Osteoblast (primary cell): Measurements from ENCODE around the gene MYL3. TPM values are rescaled to one million over a fixed set of nuclear protein-coding genes. Genes with fewer than 3 reads are reported as not detected.

Experiments used
- DNase-seq: peaks from one replicate; pipeline ENCODE4 v3.0.0; 2011; ENCODE audit warnings: low spot score, mixed read lengths; ENCODE audit not compliant: insufficient read length; ENCODE audit errors: missing footprints
- H2AFZ ChIP-seq: 2 replicates; pipeline ENCODE4 v1.6.0; 2011; ENCODE audit warnings: mild to moderate bottlenecking, low read length
- H3K27ac ChIP-seq: 2 replicates; pipeline ENCODE4 v1.5.1; 2011; ENCODE audit warnings: mild to moderate bottlenecking, low read depth, low read length, moderate library complexity
- H3K27me3 ChIP-seq: 2 replicates; pipeline ENCODE4 v1.6.0; 2012; ENCODE audit warnings: mild to moderate bottlenecking, control low read depth, inconsistent platforms, low read length, moderate library complexity; ENCODE audit not compliant: insufficient read depth
- H3K36me3 ChIP-seq: 2 replicates; pipeline ENCODE4 v1.5.1; 2011; ENCODE audit warnings: mild to moderate bottlenecking, low read length, control low read depth, moderate library complexity; ENCODE audit not compliant: insufficient read depth
- H3K4me1 ChIP-seq: 2 replicates; pipeline ENCODE4 v1.5.1; 2011; ENCODE audit warnings: mild to moderate bottlenecking, low read length, control low read depth, moderate library complexity; ENCODE audit not compliant: insufficient read depth
- H3K4me2 ChIP-seq: 2 replicates; pipeline ENCODE4 v1.6.0; 2011; ENCODE audit warnings: mild to moderate bottlenecking, low read length; ENCODE audit not compliant: insufficient read depth
- H3K4me3 ChIP-seq: fragments of 200-600 bp; sonication (generic); 3 replicates; pipeline ENCODE4 v1.5.1; 2012; ENCODE audit warnings: mild to moderate bottlenecking, low read length, inconsistent platforms; ENCODE audit not compliant: insufficient read depth
- H3K79me2 ChIP-seq: 2 replicates; pipeline ENCODE4 v1.6.0; 2012; ENCODE audit warnings: mild to moderate bottlenecking, low read length, control low read depth, inconsistent platforms; ENCODE audit not compliant: insufficient read depth
- H3K9me3 ChIP-seq: 2 replicates; pipeline ENCODE4 v1.5.1; 2011; ENCODE audit warnings: low read depth, low read length, control low read depth
- H4K20me1 ChIP-seq: 2 replicates; pipeline ENCODE4 v1.6.0; 2012; ENCODE audit warnings: mild to moderate bottlenecking, low read length, control low read depth; ENCODE audit not compliant: insufficient read depth
- CTCF ChIP-seq: IDR thresholded peaks from 2 replicates; pipeline ENCODE4 v1.5.1; 2011; ENCODE audit warnings: mild to moderate bottlenecking, low read depth, low read length, moderate library complexity; ENCODE audit errors: extremely low read depth
- total RNA-seq: library from RNA; depleted of rRNA; stranded (reverse); fragments of >200 nt; gene quantifications from 2 replicates; pipeline ENCODE4 v1.2.3, GENCODE V29; 2012

The MYL3 gene
- total RNA-seq, 1 donor, result not detected

- H3K4me1 ChIP-seq, result no peaks in the 10 kb centered on the region
- H3K36me3 ChIP-seq, result no peaks in the 10 kb centered on the region
- H3K4me2 ChIP-seq, result no peak overlapping the region
- no peaks in the 10 kb centered on the region for H3K9me3 ChIP-seq
- H3K27me3 ChIP-seq, result no peaks in the 10 kb centered on the region
- no peaks in the 10 kb centered on the region for H4K20me1 ChIP-seq
- H3K27ac ChIP-seq, result no peak overlapping the region
- H2AFZ ChIP-seq, result no peak overlapping the region
- H3K4me3 ChIP-seq, result no peak overlapping the region
- no peaks in the 10 kb centered on the region for H3K79me2 ChIP-seq
- TF ChIP-seq CTCF, result no peak
- DNase-seq, result peak; percentile 69
Observed at GRCh38 chr3:46901591-46902187, 38.4 kb upstream of the MYL3 start.

GRCh38 chr3:46901061-46901460 is 37.8 kb upstream of the MYL3 start:
- H3K4me2 ChIP-seq, result no peak overlapping the region
- H3K27ac ChIP-seq, result no peak overlapping the region
- no peaks in the 10 kb centered on the region for H3K4me1 ChIP-seq
- no peak for TF ChIP-seq CTCF
- no peak overlapping the region for H3K4me3 ChIP-seq
- no peak overlapping the region for H2AFZ ChIP-seq
- peak; percentile 49 for DNase-seq
- no peaks in the 10 kb centered on the region for H3K36me3 ChIP-seq
- peaks cover 3% of the 10 kb centered on the region for H3K27me3 ChIP-seq
- H3K79me2 ChIP-seq, result no peaks in the 10 kb centered on the region
- no peaks in the 10 kb centered on the region for H4K20me1 ChIP-seq
- no peaks in the 10 kb centered on the region for H3K9me3 ChIP-seq

GRCh38 chr3:46900356-46900755 is 37.1 kb upstream of the MYL3 start:
- Histone ChIP-seq H3K36me3 (no peaks in the 10 kb centered on the region), H3K9me3 (no peaks in the 10 kb centered on the region), H3K27me3 (peaks cover 6% of the 10 kb centered on the region), H3K4me3 (no peak overlapping the region), H4K20me1 (peaks cover 3% of the 10 kb centered on the region), H3K4me2 (no peak overlapping the region), H3K79me2 (no peaks in the 10 kb centered on the region), H3K27ac (no peak overlapping the region), H2AFZ (no peak overlapping the region), H3K4me1 (no peaks in the 10 kb centered on the region)
- peak; percentile 54 for DNase-seq
- TF ChIP-seq CTCF, result no peak

GRCh38 chr3:46900007-46900292 is 36.7 kb upstream of the MYL3 start:
- Histone ChIP-seq H3K79me2 (no peaks in the 10 kb centered on the region), H3K9me3 (no peaks in the 10 kb centered on the region), H3K4me1 (no peaks in the 10 kb centered on the region), H3K4me3 (no peak overlapping the region), H4K20me1 (peaks cover 3% of the 10 kb centered on the region), H3K4me2 (no peak overlapping the region), H2AFZ (no peak overlapping the region), H3K27me3 (peaks cover 6% of the 10 kb centered on the region), H3K27ac (no peak overlapping the region), H3K36me3 (no peaks in the 10 kb centered on the region)
- no peak for TF ChIP-seq CTCF
- DNase-seq, result peak; percentile 85
